DMS153 (cell line): ENCODE results near the gene PCDHA5.
"Not testable (repeated sequence)": the region's sequence is repeated elsewhere in the genome, so short reads cannot be mapped to it uniquely, and the experiment has no call there.

Source experiments
- DNase-seq: peaks from one replicate; lab custom pipeline; 2025; lab: John Stamatoyannopoulos, UW

The PCDHA5 gene

DNA sequence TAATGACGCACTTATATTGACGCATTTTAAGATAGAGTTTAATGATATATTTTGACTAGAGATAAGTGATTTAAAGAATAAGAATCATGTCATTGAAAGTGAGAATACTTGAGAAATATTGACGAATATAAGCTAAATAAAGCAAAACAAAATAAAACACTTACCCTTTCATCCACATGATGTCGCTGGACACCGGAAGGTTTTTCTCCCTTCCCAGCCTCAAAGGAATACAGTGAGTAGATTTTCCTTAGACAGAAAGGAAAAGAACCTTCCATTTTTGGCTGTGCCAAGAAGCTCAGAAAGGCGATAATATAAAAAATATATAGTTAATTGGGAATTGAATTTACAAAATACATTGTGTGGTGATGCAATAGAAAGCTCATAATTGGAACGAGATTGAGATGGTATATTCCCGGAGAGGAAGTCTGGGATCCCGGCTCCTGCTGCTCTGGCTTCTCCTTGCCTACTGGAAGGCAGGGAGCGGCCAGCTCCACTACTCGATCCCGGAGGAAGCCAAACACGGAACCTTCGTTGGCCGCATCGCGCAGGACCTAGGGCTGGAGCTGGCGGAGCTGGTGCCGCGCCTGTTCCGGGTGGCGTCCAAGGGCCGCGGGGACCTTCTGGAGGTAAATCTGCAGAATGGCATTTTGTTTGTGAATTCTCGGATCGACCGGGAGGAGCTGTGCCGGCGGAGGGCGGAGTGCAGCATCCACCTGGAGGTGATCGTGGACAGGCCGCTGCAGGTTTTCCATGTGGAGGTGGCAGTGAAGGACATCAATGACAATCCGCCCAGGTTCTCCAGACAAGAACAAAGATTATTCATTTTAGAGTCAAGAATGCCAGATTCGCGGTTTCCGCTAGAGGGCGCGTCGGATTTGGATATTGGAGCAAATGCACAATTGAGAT, at the start of gene PCDHA5:
Gene PCDHA5, plus strand, starts transcription at position 239 of the 906 bp plus-strand sequence.
- DNase-seq, result no peak

- DNase-seq, result no peak
Observed at GRCh38 chr5:140780512-140780911, 40.9 kb upstream of the PCDHA5 start.

DNA sequence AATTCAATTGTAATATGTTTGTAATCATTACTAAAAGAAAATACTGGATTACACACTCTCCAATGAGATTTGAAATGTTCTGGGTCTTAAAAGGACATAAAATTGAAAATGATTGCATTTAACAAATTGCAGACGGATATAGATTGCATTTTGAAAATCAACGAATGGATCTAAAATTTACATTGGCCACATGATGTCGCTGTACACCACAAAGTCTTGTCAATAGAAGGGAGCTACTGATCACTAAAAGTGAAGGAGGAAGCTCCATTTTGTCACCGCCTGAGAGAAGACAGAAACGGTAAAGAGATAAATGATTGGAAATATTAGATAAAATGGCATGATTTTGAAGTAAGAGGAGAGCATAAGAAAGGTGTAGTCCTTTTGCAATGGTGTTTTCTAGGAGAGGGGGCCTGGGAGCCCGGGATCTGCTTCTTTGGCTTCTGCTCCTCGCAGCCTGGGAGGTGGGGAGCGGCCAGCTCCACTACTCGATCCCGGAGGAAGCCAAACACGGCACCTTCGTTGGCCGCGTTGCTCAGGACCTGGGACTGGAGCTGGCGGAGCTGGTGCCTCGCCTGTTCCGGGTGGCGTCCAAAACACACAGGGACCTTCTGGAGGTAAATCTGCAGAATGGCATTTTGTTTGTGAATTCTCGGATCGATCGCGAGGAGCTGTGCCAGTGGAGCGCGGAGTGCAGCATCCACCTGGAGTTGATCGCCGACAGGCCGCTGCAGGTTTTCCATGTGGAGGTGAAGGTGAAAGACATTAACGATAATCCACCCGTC, 35.3 kb upstream of the PCDHA5 start, which contains the start of gene PCDHA1:
Gene PCDHA1, plus strand, starts transcription at position 236 of the 782 bp plus-strand sequence.
- no peak for DNase-seq

DNA sequence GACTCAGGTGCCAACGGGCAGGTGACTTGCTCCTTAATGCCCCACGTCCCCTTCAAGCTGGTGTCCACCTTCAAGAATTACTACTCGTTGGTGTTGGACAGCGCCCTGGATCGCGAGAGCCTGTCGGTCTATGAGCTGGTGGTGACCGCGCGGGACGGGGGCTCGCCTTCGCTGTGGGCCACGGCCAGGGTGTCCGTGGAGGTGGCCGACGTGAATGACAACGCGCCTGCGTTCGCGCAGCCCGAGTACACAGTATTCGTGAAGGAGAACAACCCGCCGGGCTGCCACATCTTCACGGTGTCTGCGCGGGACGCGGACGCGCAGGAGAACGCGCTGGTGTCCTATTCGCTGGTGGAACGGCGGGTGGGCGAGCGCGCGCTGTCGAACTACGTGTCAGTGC, 34.0 kb upstream of the PCDHA5 start:
- not testable (repeated sequence) for DNase-seq

DNA sequence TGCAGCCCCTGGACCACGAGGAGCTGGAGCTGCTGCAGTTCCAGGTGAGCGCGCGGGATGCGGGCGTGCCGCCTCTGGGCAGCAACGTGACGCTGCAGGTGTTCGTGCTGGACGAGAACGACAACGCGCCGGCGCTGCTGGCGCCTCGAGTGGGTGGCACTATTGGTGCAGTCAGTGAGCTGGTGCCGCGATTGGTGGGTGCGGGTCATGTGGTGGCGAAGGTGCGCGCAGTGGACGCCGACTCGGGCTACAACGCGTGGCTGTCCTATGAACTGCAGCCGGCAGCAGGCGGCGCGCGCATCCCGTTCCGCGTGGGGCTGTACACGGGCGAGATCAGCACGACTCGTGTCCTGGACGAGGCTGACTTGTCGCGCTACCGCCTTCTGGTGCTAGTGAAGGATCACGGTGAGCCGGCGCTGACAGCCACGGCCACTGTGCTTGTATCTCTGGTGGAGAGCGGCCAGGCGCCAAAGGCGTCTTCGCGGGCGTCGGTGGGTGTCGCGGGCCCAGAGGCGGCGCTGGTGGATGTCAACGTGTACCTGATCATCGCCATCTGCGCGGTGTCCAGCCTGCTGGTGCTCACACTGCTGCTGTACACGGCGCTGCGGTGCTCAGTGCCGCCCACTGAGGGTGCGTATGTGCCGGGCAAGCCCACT, 33.4 kb upstream of the PCDHA5 start:
- DNase-seq, result not testable (repeated sequence)

DNA sequence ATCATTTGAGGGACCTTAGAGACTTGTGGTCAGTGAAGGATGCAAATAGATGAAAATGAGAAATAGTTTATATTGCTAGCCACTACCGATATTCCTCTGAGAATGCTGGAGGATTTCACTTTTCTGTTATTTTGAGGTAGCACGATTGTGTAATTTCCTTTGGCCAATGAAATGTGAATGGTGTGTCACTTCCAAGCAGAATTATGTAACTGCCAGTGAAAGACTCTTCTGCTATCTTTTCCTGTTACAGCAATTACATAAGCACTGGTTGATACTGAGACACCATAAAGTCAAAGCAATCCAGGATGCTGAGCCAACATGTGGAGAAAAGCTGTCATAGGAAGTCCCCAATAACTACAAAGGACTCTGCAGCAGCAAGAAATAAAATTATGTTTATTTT, 30.3 kb upstream of the PCDHA5 start:
- DNase-seq, result no peak

GRCh38 chr5:140794595-140795258, 26.7 kb upstream of the PCDHA5 start, which contains the start of gene PCDHA2:
Gene PCDHA2, plus strand, starts transcription at chr5:140794852.
- no peak for DNase-seq

DNA sequence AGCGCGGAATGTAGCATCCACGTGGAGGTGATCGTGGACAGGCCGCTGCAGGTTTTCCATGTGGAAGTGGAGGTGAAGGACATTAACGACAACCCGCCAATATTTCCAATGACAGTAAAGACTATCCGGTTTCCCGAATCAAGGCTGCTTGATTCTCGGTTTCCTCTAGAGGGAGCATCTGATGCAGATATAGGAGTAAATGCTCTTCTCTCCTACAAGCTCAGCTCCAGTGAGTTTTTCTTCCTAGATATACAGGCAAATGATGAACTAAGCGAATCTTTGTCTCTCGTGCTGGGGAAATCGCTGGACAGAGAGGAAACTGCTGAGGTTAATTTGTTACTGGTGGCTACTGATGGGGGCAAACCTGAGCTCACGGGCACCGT, 26.2 kb upstream of the PCDHA5 start:
- no peak for DNase-seq

DNA sequence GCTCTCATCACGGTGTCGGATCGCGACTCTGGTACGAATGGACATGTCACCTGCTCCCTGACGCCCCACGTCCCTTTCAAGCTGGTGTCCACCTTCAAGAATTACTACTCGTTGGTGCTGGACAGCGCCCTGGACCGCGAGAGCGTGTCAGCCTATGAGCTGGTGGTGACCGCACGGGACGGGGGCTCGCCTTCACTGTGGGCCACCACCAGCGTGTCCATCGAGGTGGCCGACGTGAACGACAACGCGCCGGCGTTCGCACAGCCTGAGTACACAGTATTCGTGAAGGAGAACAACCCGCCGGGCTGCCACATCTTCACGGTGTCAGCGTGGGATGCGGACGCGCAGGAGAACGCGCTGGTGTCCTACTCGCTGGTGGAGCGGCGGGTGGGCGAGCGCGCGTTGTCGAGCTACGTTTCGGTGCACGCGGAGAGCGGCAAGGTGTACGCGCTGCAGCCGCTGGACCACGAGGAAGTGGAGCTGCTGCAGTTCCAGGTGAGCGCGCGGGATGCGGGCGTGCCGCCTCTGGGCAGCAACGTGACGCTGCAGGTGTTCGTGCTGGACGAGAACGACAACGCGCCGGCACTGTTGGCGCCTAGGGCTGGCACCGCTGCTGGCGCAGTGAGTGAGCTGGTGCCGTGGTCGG, 25.2 kb upstream of the PCDHA5 start:
- not testable (repeated sequence) for DNase-seq

DNA sequence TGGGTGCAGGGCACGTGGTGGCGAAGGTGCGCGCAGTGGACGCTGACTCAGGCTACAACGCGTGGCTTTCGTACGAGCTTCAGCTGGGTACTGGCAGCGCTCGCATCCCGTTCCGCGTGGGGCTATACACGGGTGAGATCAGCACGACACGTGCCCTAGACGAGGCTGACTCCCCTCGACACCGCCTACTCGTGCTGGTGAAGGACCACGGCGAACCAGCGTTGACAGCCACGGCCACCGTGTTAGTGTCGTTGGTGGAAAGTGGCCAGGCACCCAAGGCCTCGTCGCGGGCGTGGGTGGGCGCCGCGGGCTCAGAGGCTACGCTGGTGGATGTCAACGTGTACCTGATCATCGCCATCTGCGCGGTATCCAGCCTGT, 24.7 kb upstream of the PCDHA5 start:
- no peak for DNase-seq

- no peak for DNase-seq
Observed at GRCh38 chr5:140800816-140801493, 20.5 kb upstream of the PCDHA5 start, which contains the start of gene PCDHA3. Gene PCDHA3, plus strand, starts transcription at chr5:140801057.

GRCh38 chr5:140801494-140801841, 19.9 kb upstream of the PCDHA5 start:
- no peak for DNase-seq

- DNase-seq, result not testable (repeated sequence)
Observed at GRCh38 chr5:140802381-140802780, 19.0 kb upstream of the PCDHA5 start.

GRCh38 chr5:140802781-140803271, 18.6 kb upstream of the PCDHA5 start:
- DNase-seq, result no peak

- DNase-seq, result no peak
Observed at GRCh38 chr5:140806834-140807775, 14.3 kb upstream of the PCDHA5 start, which contains the start of gene PCDHA4. Gene PCDHA4, plus strand, starts transcription at chr5:140807068.

DNA sequence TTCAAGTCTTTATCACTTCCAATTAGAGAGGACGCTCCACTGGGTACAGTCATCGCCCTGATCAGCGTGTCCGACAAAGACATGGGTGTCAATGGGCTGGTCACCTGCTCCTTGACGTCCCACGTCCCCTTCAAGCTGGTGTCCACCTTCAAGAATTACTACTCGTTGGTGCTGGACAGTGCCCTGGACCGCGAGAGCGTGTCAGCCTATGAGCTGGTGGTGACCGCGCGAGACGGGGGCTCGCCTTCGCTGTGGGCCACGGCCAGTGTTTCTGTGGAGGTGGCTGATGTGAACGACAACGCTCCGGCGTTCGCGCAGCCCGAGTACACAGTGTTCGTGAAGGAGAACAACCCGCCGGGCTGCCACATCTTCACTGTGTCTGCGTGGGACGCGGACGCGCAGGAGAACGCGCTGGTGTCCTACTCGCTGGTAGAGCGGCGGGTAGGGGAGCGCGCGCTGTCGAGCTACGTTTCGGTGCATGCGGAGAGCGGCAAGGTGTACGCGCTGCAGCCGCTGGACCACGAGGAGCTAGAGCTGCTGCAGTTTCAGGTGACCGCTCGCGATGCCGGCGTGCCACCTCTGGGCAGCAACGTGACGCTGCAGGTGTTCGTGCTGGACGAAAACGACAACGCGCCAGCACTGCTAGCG, 13.0 kb upstream of the PCDHA5 start:
- DNase-seq, result not testable (repeated sequence)

GRCh38 chr5:140808889-140809291, 12.5 kb upstream of the PCDHA5 start:
- DNase-seq, result no peak

- DNase-seq, result no peak
Observed at GRCh38 chr5:140822281-140822629, 842 bp downstream of the PCDHA5 start.

GRCh38 chr5:140822969-140823368, 1.6 kb downstream of the PCDHA5 start:
- DNase-seq, result not testable (repeated sequence)
